Dermis microvascular lymphatic vessel endothelial cell (primary cell): ENCODE data around the gene CDKAL1. TPM values are rescaled to one million over a fixed set of nuclear protein-coding genes. Genes with fewer than 3 reads are reported as not detected.

Experiments
- DNase-seq, 2 donors: peaks; one replicate each; pipeline versions ENCODE4 v3.0.0 to v3.0.0-alpha.2; 2010; ENCODE audit warnings: low read depth in 2 of 2
- total RNA-seq: library from RNA; depleted of rRNA; stranded (reverse); fragments of >200 nt; gene quantifications from 2 replicates; pipeline ENCODE4 v1.2.1, GENCODE V29; 2014

CDKAL1 gene
- total RNA-seq, 1 donor from 2014 or later, result 17.8 TPM

DNA sequence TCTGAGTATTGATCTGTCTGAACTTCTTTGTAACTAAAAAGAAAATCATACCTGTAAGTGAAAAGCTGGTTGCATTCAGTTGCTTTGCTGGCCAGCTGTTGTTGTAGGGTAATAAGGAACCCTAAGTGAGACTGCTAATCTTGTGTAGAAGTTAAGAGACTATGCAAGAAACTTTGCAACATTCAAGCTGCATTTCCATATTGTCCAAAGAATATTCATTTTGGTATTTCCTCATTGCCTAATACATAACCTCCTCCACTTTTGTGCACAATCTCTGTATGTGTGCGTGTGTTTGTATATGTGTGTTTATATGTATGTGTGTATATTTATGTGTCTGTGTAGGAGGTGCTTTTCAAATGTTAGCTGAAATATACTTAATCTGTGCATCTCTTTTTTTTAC lies 414.9 kb downstream of the CDKAL1 start:
- no peak for DNase-seq

DNA sequence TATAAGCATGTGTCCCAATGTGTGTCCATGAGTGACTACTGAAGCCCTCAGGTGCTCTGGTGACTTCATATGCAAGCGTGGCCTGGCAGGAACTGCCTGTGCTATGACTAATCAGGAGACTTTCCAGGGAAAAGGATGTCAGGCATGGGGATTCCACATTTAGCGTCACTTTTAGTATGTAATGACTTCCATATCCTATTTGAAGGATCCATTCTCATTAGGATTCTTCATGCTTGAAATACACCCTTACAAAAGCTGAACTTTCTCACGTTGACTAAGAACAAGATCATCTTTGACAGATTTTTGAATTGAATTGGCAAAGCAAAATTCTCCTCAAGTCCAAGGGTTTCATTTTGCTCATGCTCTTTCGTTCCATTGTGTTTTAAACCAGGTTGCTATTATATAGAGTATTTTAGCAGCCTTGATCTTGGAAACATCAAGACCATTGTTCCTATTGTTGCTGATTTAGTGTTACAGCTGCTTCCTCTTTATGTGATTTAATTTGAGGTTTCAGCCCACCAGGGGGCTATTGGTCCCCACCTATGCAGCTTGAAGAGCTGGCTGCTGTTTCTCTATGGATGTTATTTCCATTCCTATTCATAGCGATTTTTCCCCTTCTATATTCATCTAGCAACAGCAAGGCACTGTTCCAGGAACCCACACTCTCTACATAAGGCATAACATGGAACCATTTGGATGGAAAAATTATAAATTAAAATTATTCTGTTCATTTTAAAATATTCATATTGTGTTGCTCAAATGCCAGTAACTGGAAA lies 418.6 kb downstream of the CDKAL1 start:
- peak; percentile 95 to 96 for DNase-seq

DNA sequence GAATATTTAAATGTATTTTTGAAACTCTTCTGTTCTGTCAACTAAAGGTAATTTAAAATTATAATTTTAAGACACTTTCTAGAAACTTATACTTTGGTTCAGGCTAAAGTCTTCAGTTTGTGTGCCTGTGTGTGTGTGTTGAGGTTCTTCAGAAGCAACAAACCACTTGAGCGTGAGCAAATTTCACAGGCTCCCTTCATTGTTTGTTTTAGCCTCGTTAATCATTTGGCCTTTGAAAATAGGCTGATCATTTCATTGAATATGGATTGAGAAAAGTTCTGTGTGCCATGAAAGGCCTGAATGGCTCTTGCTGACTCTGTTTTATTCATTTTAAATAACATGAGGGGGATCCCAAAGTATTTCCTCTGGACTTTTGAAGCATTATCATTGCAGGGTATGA lies 420.1 kb downstream of the CDKAL1 start:
- DNase-seq, result no peak

DNA sequence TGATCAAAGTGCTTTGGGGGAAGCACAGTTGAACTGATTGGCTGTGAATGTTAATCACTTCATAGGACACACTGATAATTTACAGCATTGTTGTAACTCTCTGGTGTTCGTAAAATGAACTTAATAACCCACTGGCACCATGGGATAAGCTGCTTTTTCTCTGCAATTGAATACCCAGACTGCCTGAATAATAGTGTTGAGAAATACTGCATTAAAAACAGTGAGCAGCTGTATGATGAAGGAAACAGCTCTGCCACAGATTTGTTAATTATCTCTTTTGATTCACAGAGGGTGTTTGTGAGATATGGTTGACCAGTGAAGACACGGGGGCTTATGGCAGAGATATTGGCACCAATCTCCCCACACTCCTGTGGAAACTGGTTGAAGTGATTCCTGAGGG lies 420.9 kb downstream of the CDKAL1 start:
- no peak for DNase-seq

DNA sequence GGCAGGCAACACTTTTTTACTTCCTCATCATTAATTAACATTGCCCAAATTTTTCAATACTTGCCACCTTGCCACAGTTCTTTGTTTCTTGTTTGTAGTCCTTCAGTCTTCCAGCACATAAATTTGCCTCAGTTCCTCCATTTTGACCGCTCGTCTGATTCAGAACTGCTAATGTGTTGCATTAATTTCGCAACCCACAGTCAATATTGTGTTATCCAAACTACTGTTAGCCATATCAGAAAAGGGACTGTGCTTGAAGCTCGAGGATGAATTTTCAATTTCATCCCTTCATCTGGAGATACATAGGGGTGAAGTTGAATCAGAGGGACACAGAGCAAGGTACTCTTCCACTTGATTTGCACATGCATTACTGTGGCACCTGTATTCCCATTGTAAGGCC lies 421.5 kb downstream of the CDKAL1 start:
- no peak for DNase-seq

DNA sequence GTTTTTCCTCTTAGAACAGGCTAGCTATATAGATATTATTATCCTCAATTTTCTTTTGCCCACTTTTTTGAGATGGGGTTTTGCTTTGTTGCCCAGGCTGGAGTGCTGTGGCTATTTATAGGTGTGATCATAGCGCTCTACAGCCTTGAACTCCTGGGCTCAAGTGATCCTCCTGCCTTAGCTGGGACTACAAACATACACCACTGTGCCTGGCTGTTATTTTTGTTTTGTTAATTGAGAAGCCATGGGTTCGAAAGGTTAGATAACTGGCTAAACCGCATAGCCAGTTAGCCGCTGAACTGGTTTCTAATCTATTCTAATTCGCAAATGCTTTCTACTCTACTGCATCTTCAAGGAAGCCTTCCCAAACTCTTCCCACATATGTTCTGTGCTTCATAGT lies 425.8 kb downstream of the CDKAL1 start:
- no peak for DNase-seq

DNA sequence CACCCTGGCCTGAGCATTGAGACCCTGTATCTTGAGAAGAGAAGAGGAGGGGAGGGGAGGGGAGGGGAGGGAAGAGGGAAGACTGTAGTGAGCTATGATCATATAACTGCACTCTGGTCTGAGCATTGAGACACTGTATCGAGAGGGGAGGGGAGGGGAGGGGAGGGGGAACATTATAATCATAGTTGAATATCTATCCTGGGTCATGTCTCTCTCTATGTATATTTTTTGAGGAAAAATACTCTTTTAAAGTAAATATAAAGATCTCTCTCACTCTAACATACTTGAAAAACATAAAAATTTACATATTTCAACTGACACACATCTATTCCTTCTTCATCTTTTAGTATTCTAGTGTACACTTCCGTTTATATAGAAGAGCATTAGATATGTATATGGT lies 431.0 kb downstream of the CDKAL1 start:
- DNase-seq, result no peak

DNA sequence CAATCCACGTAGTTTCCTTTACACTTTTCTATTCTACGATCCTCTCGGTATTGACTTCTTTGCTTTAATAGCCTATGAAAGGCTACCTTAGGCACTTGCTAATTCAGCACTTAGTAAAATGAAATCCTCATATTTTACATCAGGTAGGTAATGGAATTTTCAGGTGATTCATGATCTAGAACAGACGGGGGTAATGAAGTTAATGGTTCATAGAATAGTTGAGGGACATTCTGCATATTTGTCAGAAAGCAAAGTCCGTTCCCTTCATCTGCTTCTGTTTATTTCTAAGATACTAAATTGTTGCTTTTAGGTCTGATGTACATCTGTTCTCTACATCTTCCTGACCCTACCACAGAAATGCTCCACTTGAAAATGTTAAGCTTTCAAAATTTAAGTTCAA lies 431.7 kb downstream of the CDKAL1 start:
- no peak for DNase-seq

DNA sequence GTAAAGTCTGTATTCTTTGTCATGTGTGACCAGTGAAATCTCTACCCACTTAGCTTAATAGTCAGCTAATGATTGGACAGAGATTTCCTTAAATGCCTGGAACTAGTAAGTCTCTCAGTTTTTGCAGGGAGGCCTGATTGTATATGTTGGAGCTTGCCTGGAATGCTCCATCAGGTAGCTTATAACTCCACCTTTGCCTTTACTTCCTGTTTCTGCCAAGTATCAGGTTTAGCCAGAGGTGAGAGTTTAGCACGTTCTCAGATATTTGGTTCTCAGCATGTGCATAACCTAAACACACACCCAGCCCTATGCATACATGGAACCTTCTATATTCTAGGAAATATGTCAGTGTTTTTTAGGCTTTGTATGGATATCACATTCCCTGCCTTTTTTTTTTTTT lies 435.3 kb downstream of the CDKAL1 start:
- no peak for DNase-seq

DNA sequence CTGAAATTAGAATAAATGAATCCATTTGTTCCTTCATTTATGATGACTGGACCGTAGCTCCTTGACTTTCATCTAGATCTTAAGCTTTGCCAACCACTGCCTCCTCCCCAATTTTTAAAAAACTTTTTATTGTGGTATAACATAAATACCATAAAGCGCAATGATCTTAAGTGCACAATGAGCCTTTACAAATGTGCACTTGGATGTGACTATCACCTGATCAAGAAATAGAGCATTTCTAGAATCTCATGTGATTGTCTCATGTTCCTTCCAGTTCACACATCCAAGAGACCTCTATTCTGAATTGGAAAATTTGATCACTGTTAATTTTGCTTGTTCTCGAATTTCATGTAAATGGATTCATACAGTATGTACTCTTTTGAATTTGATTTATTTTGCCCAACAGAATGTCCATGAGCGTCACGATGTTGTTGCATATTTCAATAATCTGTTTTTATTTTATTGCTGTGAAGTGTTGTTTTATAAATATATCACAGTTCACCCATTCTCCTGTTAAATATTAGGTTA lies 442.2 kb downstream of the CDKAL1 start:
- no peak for DNase-seq

DNA sequence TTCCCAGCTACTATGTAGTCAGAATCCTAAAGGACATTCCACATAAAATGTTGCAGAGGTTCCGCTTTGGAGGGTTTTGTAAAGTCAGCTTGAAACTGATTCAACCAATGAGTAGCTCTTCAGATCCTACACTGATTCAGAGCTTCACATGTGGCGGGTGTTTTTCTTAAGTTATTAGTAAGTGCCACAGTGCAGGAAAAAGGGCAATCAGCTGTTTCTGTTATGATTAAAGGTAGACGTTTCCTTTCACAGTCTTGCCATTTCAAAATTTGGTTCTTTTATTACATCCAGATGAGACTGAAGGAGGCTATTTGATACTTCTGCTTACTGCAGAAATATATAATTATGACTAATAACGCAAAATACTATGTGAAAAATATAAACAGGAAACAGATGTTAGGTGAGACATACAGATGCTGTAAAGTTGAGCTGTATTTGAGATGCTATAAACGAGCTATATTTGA lies 443.9 kb downstream of the CDKAL1 start:
- DNase-seq, result peak in 1 of 2 donors; percentile 84

DNA sequence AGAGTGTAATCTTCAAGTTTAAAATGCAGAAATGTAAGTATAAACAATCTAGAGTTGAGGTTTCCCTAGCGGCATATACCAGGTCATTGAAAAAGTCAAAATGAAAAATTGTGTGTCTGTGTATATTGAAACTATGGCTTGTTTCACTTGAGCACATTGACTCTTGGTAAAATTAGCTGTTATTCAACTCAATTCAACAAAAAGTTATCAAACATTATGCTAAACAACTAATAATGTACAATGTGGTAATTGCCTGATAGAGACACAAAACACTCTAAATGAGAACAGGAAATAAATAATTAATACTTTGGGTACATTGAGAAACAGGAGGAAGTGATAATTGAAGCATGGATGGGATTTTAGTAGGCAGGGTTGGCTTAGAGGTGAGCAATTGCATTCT lies 444.8 kb downstream of the CDKAL1 start:
- no peak for DNase-seq

DNA sequence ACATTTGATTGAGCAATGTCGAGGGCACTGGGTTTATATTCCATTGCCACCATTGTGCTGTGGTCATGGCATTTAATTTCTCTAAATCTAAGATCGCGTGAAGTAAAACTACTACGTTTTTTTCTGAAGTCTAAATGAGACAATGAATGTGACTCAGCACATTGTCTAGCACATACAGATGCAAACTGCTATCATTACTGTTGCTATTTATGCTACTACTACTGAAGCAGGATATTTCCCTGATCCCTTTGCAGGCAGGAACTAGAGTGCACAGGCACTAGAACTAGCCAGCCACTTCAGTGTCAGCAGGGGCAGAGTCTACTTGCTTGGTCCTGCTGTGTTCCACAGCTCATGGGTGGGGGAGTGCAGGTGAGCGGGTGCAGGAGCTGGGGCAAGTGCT lies 449.7 kb downstream of the CDKAL1 start:
- peak in 1 of 2 donors; percentile 10 for DNase-seq

DNA sequence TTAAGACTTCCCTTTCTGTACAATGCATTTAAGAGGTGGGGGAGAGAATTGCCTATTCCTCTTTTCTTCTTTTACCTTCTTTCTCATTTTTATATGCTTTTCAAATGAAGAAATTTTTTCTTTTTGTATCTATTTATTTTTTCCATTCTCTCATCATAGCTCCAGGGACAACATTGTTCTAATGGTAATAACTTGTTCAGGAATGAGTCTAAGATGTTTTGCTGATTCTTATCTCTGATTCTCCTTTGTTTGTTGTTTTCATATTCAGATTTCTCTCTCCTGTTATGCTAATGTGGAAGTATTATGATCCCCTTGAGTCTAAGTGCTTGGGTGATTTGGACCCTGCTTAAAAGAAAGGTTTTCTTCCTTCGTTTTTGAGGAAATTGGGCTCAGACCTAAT lies 451.6 kb downstream of the CDKAL1 start:
- DNase-seq, result no peak

DNA sequence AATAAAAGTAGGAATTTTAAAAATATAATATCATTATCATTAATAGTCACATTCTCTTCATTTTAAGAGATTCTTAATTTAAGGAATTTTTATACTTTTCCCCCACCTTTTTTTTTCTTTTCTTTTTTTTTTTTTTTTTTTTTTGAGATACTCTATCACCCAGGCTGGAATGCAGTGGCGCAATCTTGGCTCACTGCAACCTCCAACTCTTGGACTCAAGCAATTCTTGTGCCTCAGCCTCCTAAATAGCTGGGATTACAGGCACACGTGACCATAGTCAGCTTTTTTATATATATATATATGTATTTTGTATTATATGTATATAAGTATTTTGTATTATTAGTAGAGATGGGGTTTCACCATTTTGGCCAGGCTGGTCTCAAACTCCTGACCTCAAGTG lies 457.7 kb downstream of the CDKAL1 start:
- no peak for DNase-seq

DNA sequence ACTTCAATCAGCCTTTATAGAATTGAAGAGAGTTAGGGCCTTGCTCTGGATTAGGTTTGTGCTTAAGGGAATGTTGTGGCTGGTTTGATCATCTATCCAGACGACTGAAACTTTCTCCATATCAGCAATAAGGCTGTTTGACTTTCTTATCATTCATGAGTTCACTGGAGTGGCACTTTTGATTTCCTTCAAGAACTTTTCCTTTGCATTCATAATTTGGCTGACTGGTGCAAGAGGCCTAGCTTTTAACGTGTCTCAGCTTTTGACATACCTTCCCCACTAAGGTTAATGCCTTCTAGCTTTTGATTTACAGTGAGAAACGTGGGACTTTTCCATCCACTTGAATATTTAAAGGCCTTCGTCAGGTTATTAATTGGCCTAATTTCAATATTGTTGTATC lies 461.8 kb downstream of the CDKAL1 start:
- no peak for DNase-seq

DNA sequence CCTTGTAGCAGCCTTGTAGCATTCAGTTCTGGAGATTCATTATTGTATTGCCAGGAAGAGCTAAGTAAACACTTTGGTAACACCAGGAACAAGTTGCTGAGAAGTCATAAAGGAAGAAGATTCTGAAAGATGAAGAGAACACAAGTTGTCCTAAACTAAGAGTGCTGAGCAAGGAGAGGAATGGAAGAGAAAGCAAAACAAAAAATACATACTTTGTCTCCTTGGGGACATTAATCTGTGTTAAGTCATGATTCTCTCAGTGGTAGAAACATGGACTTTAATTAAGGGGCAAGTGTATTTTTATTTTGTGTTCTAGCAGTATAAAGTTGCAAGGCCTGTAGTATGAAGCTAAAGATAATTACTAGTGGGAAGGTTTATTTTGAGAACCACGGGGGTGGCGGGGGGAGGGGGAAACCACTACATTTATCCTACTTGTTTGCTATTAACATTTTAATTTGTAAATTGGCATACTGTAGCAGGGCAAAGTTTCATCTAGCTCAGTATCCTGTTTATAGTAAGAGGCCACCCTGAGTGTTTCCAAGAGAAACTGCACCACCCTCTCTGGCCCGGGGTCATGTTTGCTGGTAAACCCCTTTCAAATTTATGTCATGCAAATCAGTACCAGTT lies 463.0 kb downstream of the CDKAL1 start:
- peak in 1 of 2 donors; percentile 12 for DNase-seq

DNA sequence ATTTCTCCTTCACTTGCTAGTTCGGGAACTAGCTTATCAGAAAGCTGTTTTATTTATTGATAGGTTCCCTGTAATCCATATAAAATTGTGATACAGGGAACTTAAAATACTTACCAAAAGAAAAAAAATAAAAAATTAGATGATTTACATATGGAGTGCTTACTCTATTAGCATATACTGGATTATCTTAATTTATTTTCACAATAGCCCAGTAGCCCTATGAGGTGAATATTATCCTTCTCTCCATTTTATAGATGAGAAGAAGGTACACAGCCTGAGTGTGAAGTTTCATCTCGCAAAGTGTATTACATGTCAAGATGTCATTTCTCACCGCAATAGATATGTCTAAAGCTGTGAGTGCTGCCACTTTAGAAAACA lies 463.5 kb downstream of the CDKAL1 start:
- no peak for DNase-seq

DNA sequence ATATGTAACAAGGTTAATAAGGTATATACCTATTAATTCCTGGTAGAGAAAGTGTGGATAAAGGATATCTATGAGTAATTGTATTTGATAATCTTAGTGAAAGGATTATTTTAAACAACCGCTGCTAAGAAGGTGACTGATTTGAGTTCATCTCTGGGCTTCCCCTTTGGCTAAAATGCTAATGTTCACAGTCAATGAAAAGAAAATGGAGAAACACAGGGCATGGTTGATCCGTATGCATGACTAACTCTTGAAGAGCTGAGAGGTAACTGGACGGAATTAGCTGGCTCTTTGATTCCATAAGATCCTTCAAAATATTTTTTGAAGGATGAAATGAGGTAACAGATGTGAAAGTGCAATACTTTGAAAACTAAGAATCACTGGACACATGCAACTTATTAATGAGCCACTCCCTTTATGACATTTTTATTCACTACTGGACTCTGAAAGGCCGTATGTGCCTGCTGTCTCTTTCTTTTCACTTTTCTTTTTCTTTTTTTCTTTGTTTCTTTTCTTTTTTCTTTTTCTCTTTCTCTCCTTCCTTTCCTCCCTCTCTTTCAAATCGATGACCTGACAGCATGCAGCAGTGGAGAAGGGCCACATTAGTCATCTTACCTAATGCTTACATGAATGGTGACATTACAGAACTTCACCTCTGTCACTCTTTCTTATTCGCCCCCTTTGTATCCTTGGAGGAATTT lies 464.6 kb downstream of the CDKAL1 start:
- no peak for DNase-seq

DNA sequence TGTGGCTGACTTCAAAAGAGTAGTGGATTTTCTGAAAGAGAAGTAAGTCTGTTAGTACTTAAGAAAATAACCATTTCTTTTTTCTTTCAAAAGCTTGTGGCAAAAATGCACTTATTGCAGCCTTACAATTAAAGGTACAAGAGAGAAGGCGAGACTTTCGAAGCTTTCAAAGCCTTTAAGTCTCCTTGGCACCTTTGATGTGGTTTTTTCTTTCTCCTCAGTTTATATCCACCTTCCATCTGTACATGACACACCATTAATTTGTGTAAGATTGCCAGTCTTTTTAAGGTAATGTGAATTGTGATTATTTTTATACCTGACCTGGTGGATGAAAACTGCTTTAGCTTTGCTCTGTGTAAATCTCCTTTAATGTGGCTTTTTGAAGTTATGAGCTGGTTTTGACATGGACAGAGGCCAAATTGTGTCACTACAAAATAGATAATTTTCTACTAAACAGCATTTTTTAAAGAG lies 466.1 kb downstream of the CDKAL1 start:
- DNase-seq, result no peak

DNA sequence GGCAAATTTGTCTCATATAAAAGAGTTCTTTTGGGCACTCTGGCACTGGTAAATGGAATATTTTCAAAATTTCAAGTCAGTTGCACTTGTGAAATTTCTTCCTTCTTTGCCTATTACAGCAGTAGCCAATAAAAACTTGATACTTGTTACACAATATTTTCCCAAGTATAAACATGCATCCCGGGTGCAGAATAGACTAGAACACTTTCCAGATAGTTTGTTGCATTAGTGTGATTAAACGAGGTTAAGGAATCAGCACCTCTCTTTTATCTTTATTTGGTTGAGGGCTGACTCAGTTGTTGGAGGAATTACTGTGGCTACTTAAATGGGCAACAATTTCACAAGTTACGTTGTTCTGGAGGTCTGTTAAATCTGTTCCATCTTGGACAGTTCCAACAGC lies 467.5 kb downstream of the CDKAL1 start:
- DNase-seq, result no peak
